BE2C (cell line): ENCODE measurements around the gene NDNF.

Experiments used
- DNase-seq: peaks from one replicate; pipeline ENCODE4 v3.0.0-alpha.2; 2020
- H3K27me3 ChIP-seq: fragments of 250-450 bp; sonication (Bioruptor Pico); 2 replicates; pipeline ENCODE4 v1.5.1; 2020; ENCODE audit warnings: mild to moderate bottlenecking
- H3K36me3 ChIP-seq: fragments of 250-450 bp; sonication (Bioruptor Pico); 2 replicates; pipeline ENCODE4 v1.5.1; 2020; ENCODE audit warnings: mild to moderate bottlenecking
- H3K4me1 ChIP-seq: fragments of 250-450 bp; sonication (Bioruptor Pico); 2 replicates; pipeline ENCODE4 v1.5.1; 2020
- H3K4me3 ChIP-seq: 2 replicates; pipeline ENCODE4 v1.5.1; 2011; ENCODE audit warnings: low read depth, low read length
- H3K9me3 ChIP-seq: fragments of 250-450 bp; sonication (Bioruptor Pico); 2 replicates; pipeline ENCODE4 v1.5.1; 2020
- CTCF ChIP-seq: IDR thresholded peaks from 2 replicates; pipeline ENCODE4 v1.5.1; 2012; ENCODE audit warnings: mild to moderate bottlenecking, low read depth, low read length

Gene NDNF

GRCh38 chr4:121069430-121069829, 2.9 kb downstream of the NDNF start:
- Histone ChIP-seq H3K9me3 (no peaks in the 10 kb centered on the region), H3K27me3 (peaks cover 80% of the 10 kb centered on the region), H3K4me1 (no peaks in the 10 kb centered on the region), H3K4me3 (no peak overlapping the region), H3K36me3 (no peaks in the 10 kb centered on the region)
- no peak for TF ChIP-seq CTCF
- DNase-seq: no peak

- Histone ChIP-seq H3K36me3 (no peaks in the 10 kb centered on the region), H3K4me3 (no peak overlapping the region), H3K4me1 (no peaks in the 10 kb centered on the region), H3K27me3 (peaks cover 50% of the 10 kb centered on the region), H3K9me3 (no peaks in the 10 kb centered on the region)
- no peak for DNase-seq
- TF ChIP-seq CTCF: no peak
Observed at GRCh38 chr4:121064482-121064881, 7.9 kb downstream of the NDNF start.

- H3K27me3 ChIP-seq: peaks cover 30% of the 10 kb centered on the region
- no peaks in the 10 kb centered on the region for H3K4me1 ChIP-seq
- no peak for DNase-seq
- H3K36me3 ChIP-seq: no peaks in the 10 kb centered on the region
- H3K9me3 ChIP-seq: no peaks in the 10 kb centered on the region
- no peak overlapping the region for H3K4me3 ChIP-seq
- TF ChIP-seq CTCF: no peak
Observed at GRCh38 chr4:121062521-121062920, 9.8 kb downstream of the NDNF start.

GRCh38 chr4:121061861-121062260, 10.5 kb downstream of the NDNF start:
- Histone ChIP-seq H3K36me3 (no peaks in the 10 kb centered on the region), H3K4me3 (no peak overlapping the region), H3K4me1 (no peaks in the 10 kb centered on the region), H3K27me3 (peaks cover 27% of the 10 kb centered on the region), H3K9me3 (no peaks in the 10 kb centered on the region)
- no peak for DNase-seq
- no peak for TF ChIP-seq CTCF

- H3K36me3 ChIP-seq: no peaks in the 10 kb centered on the region
- DNase-seq: no peak
- H3K4me3 ChIP-seq: no peak overlapping the region
- peaks cover 23% of the 10 kb centered on the region for H3K27me3 ChIP-seq
- no peaks in the 10 kb centered on the region for H3K9me3 ChIP-seq
- H3K4me1 ChIP-seq: no peaks in the 10 kb centered on the region
- no peak for TF ChIP-seq CTCF
Observed at GRCh38 chr4:121061215-121061614, 11.1 kb downstream of the NDNF start.

GRCh38 chr4:121057466-121057922, 14.8 kb downstream of the NDNF start:
- peak overlapping the region; percentile 27 for H3K4me3 ChIP-seq
- H3K9me3 ChIP-seq: no peaks in the 10 kb centered on the region
- H3K4me1 ChIP-seq: no peaks in the 10 kb centered on the region
- no peak for TF ChIP-seq CTCF
- peaks cover 6% of the 10 kb centered on the region; the same call in 1 of the 2 replicates for H3K27me3 ChIP-seq
- H3K36me3 ChIP-seq: no peaks in the 10 kb centered on the region
- peak; percentile 39 for DNase-seq
